ENCODE measurements around the gene ZNF532. TPM values are rescaled to one million over a fixed set of nuclear protein-coding genes. Genes with fewer than 3 reads are reported as not detected.

Gene ZNF532
- total RNA-seq, 1 experiment from 2014 or later: 49.8 TPM

DNA sequence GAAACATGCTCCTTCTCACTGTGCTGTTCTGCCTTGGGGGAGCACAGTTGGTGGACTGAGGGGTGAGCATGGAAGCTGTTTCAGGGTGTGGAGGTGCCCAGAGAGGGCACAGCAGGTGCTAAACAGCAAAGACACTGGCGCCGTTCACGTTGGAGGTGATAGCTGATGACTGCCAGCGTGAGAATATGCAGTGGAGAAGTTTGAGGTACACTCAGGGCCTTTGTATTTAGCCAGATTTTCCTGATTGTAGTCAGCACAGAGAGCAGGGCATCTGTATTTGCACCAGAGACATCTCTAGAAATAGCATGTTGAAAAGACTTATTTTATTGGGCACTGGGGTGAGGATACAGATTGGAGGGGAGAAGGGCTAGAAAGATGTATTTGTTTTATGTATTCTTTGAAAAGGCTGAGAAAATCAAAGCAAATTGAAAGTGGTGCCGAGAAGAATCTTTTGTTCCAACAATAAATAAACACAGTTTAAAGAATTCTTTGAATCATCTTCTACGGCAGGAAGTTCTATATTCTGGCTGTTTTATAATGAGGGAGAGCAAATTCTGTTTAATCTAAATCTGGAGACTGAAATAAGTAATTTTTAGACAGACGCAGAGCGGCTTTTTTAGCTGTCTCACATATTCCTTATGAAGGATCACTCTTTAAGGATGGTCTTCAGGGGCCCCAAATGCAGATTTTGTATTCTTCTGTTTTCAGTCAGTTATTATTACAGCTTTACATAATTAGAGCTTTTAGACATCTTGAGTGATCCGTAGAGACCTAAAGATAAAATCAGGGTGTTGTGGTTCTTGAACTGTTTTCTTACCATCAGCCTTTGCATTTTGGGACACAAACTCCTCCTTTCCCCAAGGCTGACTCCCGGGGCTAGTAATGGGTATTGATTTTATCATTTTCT is 7.1 kb downstream of the ZNF532 start:
- ChIA-PET CTCF (no interaction called here), POLR2A (no interaction called here)
- no peak for DNase-seq (ENCODE audit: low read depth, low spot score)
- Histone ChIP-seq H3K36me3 (ENCODE audit: control insufficient read depth, insufficient read depth, low read length) (no peaks in the 10 kb centered on the region), H3K27ac (ENCODE audit: low read length) (peak overlapping the region; percentile 48; the same call in 1 of the 2 replicates), H3K4me1 (ENCODE audit: control insufficient read depth, insufficient read depth, low read length) (peaks cover 5% of the 10 kb centered on the region), H3K9me3 (ENCODE audit: control insufficient read depth, insufficient read depth, low read depth, low read length) (no peaks in the 10 kb centered on the region), H3K4me3 (ENCODE audit: low read depth in 2 of 2, low read length in 2 of 2) (no peak overlapping the region), H3K27me3 (ENCODE audit: control insufficient read depth, insufficient read depth, low read length) (no peaks in the 10 kb centered on the region)
- no TSS peak for BruUV-seq (replicated peaks)
- no peak for ATAC-seq
- TF ChIP-seq, protein P1, sequence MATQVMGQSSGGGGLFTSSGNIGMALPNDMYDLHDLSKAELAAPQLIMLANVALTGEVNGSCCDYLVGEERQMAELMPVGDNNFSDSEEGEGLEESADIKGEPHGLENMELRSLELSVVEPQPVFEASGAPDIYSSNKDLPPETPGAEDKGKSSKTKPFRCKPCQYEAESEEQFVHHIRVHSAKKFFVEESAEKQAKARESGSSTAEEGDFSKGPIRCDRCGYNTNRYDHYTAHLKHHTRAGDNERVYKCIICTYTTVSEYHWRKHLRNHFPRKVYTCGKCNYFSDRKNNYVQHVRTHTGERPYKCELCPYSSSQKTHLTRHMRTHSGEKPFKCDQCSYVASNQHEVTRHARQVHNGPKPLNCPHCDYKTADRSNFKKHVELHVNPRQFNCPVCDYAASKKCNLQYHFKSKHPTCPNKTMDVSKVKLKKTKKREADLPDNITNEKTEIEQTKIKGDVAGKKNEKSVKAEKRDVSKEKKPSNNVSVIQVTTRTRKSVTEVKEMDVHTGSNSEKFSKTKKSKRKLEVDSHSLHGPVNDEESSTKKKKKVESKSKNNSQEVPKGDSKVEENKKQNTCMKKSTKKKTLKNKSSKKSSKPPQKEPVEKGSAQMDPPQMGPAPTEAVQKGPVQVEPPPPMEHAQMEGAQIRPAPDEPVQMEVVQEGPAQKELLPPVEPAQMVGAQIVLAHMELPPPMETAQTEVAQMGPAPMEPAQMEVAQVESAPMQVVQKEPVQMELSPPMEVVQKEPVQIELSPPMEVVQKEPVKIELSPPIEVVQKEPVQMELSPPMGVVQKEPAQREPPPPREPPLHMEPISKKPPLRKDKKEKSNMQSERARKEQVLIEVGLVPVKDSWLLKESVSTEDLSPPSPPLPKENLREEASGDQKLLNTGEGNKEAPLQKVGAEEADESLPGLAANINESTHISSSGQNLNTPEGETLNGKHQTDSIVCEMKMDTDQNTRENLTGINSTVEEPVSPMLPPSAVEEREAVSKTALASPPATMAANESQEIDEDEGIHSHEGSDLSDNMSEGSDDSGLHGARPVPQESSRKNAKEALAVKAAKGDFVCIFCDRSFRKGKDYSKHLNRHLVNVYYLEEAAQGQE (IDR thresholded peaks at IDR 0.05; ENCODE audit: insufficient read depth in 1 of 2, low read depth in 2 of 2, low read length in 1 of 2): no peak
- TF ChIP-seq POLR2AphosphoS5 (IDR thresholded peaks at IDR 0.05; ENCODE audit: low read depth, low read length) (no peak), TCF7L2 (IDR thresholded peaks at IDR 0.05; ENCODE audit: low read depth, low read length) (no peak), SIN3A (IDR thresholded peaks at IDR 0.05; ENCODE audit: borderline replicate concordance, insufficient read depth, low read depth, low read length) (no peak)
- TF ChIP-seq, protein P2, sequence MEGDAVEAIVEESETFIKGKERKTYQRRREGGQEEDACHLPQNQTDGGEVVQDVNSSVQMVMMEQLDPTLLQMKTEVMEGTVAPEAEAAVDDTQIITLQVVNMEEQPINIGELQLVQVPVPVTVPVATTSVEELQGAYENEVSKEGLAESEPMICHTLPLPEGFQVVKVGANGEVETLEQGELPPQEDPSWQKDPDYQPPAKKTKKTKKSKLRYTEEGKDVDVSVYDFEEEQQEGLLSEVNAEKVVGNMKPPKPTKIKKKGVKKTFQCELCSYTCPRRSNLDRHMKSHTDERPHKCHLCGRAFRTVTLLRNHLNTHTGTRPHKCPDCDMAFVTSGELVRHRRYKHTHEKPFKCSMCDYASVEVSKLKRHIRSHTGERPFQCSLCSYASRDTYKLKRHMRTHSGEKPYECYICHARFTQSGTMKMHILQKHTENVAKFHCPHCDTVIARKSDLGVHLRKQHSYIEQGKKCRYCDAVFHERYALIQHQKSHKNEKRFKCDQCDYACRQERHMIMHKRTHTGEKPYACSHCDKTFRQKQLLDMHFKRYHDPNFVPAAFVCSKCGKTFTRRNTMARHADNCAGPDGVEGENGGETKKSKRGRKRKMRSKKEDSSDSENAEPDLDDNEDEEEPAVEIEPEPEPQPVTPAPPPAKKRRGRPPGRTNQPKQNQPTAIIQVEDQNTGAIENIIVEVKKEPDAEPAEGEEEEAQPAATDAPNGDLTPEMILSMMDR (IDR thresholded peaks at IDR 0.05): no peak
- in situ Hi-C loops (cut with HindIII; ENCODE audit: low pct_unique_long_range_greater_than_20kb, low sequenced_read_pairs): no loop called here
- intact Hi-C loops (cut with micrococcal nuclease; ENCODE audit: unreplicated experiment): no loop called here

DNA sequence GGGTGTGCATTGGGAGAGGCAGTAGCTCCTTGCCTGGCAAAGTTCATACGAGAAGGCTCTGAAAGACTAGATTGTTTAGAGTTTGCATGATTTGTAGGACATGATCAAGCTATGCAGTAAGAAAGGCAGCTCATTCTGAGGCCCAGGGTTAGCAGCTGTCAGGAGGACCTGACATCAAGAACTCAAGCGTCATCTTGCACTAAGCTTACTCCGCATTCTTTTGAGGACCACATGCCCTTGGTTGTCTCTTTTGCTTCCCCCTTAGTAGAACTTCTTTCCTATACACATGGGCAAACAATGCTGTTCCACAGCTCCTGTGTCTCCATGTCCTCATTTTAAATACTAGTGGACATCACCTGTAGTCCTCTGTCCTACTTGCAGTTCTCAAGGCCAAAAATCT is 14.0 kb downstream of the ZNF532 start:
- no peaks in the 10 kb centered on the region for H3K27me3 ChIP-seq (ENCODE audit: control insufficient read depth, insufficient read depth, low read length)
- TF ChIP-seq SIN3A (IDR thresholded peaks at IDR 0.05; ENCODE audit: borderline replicate concordance, insufficient read depth, low read depth, low read length): no peak
- TF ChIP-seq POLR2AphosphoS5 (IDR thresholded peaks at IDR 0.05; ENCODE audit: low read depth, low read length): no peak
- TF ChIP-seq, protein P2 (IDR thresholded peaks at IDR 0.05): no peak
- no peak for TF ChIP-seq TCF7L2 (IDR thresholded peaks at IDR 0.05; ENCODE audit: low read depth, low read length)
- TF ChIP-seq, protein P1 (IDR thresholded peaks at IDR 0.05; ENCODE audit: insufficient read depth in 1 of 2, low read depth in 2 of 2, low read length in 1 of 2): no peak
- DNase-seq (ENCODE audit: low read depth, low spot score) (no peak), ATAC-seq (no peak; the same call in 1 of the 2 replicates)
- in situ Hi-C loops (cut with HindIII; ENCODE audit: low pct_unique_long_range_greater_than_20kb, low sequenced_read_pairs): no loop called here
- no peaks in the 10 kb centered on the region; the same call in 1 of the 2 replicates for H3K36me3 ChIP-seq (ENCODE audit: control insufficient read depth, insufficient read depth, low read length)
- no TSS peak for BruUV-seq (replicated peaks)
- no peak overlapping the region for H3K4me3 ChIP-seq (ENCODE audit: low read depth in 2 of 2, low read length in 2 of 2)
- POLR2A ChIA-PET: no interaction called here
- CTCF ChIA-PET: no interaction called here
- no peaks in the 10 kb centered on the region for H3K9me3 ChIP-seq (ENCODE audit: control insufficient read depth, insufficient read depth, low read depth, low read length)
- no peaks in the 10 kb centered on the region for H3K4me1 ChIP-seq (ENCODE audit: control insufficient read depth, insufficient read depth, low read length)
- intact Hi-C loops (cut with micrococcal nuclease; ENCODE audit: unreplicated experiment): no loop called here
- no peak overlapping the region for H3K27ac ChIP-seq (ENCODE audit: low read length)
